GM10847 (cell line): ENCODE data around the gene TMEM11.

ENCODE experiments used
- POLR2A ChIP-seq: IDR thresholded peaks from 2 replicates; pipeline ENCODE4 v1.6.1; 2011; ENCODE audit not compliant: insufficient read length; ENCODE audit errors: extremely low read depth

The TMEM11 gene

DNA sequence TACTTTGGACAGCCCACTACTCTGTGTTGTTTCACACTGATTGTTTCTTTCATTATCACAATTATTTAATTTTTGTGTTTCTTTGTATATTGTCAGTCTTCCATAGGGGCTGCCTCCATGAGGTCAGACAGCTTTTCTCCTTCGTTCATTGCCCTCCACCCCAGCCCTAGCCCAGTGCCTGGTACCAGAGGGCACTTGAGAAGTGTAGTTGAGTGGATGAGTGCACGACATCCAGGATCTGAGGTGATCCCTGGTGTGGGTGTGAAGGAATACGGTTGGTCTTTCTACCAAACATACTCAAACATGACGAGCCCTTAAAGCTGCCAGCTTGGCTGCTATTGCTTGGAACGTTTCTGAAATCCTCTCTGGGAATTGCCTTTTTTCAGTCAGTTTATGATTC lies 49.3 kb downstream of the TMEM11 start:
- no peak for TF ChIP-seq POLR2A

DNA sequence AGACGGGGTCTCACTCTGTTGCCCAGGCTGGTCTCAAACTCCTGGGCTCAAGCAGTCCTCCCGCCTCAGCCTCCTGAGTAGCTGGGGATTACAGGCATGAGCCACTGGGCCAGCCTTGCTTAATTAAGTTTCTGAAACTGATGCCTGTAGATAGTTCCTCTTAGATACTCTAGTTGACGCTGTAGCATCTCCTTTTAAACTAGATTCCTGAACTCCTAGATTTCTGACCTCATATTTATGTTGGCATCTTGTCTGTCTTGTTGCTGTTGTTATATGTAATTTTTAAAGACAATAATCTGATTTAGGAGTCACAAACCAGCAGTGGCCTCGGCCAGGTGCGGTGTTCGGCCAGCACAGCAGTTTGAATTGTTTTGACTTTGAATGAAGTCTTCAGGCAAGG lies 49.7 kb downstream of the TMEM11 start:
- TF ChIP-seq POLR2A = no peak

DNA sequence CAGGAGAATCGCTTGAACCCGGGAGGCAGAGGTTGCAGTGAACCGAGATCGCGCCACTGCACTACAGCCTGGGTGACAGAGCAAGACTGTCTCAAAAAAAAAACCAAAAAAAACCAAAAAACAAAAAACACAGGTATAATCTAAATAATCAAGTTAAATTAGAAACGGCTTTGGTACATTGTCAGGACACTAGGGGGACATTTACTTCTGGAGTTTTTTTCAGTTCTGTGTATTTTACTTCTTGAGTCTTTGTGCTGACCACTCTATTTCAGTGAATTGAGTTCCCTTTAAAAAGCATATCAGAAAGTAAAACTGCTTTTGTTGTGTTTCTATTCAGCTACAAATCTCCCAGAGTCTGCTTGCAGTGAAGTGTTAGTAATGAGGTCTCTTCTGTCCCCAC lies 50.9 kb downstream of the TMEM11 start:
- TF ChIP-seq POLR2A = no peak

GRCh38 chr17:21162394-21162775 lies 51.6 kb downstream of the TMEM11 start:
- TF ChIP-seq POLR2A = no peak

- no peak for TF ChIP-seq POLR2A
These were observed 52.2 kb downstream of the TMEM11 start for GRCh38 chr17:21161498-21162393.

GRCh38 chr17:21160401-21160800 lies 53.6 kb downstream of the TMEM11 start:
- TF ChIP-seq POLR2A = no peak

GRCh38 chr17:21157586-21158370 lies 56.2 kb downstream of the TMEM11 start:
- no peak for TF ChIP-seq POLR2A

DNA sequence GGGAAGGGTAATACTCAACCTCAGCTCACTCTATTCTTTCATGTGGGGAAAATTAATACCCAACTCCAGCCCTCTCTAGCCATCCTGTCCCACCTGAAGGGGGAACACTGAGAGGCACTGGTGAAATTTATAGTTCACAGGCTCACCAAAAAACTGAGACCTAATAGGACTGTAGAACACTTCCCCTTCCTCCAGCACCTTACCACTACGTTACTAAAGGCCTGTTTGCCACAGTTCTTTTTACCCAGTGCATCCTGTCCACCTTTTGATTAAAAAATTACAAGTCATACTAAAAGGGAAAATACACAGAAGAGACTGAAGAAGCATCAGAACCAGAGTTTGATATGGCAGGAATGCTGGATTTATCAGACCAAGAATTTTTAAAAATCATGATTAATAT lies 61.2 kb downstream of the TMEM11 start:
- TF ChIP-seq POLR2A = no peak

- TF ChIP-seq POLR2A = no peak
These were observed 64.3 kb downstream of the TMEM11 start for GRCh38 chr17:21149621-21150020.
